Spleen (tissue), 11 donors: Measurements from ENCODE around the gene FAM240A. TPM values are rescaled to one million over a fixed set of nuclear protein-coding genes. Genes with fewer than 3 reads are reported as not detected.
"Not testable (repeated sequence)": the region's sequence is repeated elsewhere in the genome, so short reads cannot be mapped to it uniquely, and the experiment has no call there.

Experiments
- DNase-seq: peaks from one replicate; pipeline ENCODE4 v3.0.0-alpha.2; 2020
- H3K27ac ChIP-seq, 8 donors: fragments of 200-600 bp; sonication (generic) in 7 of 8; 1 replicate in 4 of 8; 2 replicates in 4 of 8; pipeline versions ENCODE4 v1.5.0 to v1.8.0; 2016 to 2021; ENCODE audit warnings: inconsistent platforms in 4 of 8, mild to moderate bottlenecking in 4 of 8, moderate library complexity in 1 of 8
- H3K27me3 ChIP-seq, 7 donors: fragments of 200-600 bp; sonication (generic) in 6 of 7; replicated peaks in 1 of 7; 1 replicate in 4 of 7; 2 replicates in 3 of 7; pipeline versions ENCODE4 v1.5.0 to v1.8.0; 2016 to 2021; ENCODE audit warnings: inconsistent platforms in 3 of 7, mild to moderate bottlenecking in 1 of 7
- H3K36me3 ChIP-seq, 6 donors: fragments of 200-600 bp; sonication (generic) in 5 of 6; 1 replicate in 4 of 6; 2 replicates in 2 of 6; pipeline versions ENCODE4 v1.5.0 to v1.8.0; 2016 to 2021; ENCODE audit warnings: inconsistent platforms in 2 of 6
- H3K4me1 ChIP-seq, 6 donors: fragments of 200-600 bp; sonication (generic) in 5 of 6; 1 replicate in 3 of 6; 2 replicates in 3 of 6; pipeline versions ENCODE4 v1.5.0 to v1.8.0; 2016 to 2021; ENCODE audit warnings: inconsistent platforms in 3 of 6
- H3K4me3 ChIP-seq, 8 donors: fragments of 200-600 bp; sonication (generic) in 7 of 8; 1 replicate in 4 of 8; 2 replicates in 4 of 8; pipeline versions ENCODE4 v1.5.0 to v1.8.0; 2016 to 2021; ENCODE audit warnings: inconsistent platforms in 4 of 8, mild to moderate bottlenecking in 4 of 8, moderate library complexity in 2 of 8
- H3K9me3 ChIP-seq, 8 donors: fragments of 200-600 bp; sonication (generic) in 7 of 8; 1 replicate in 4 of 8; 2 replicates in 4 of 8; pipeline versions ENCODE4 v1.5.0 to v1.8.0; 2016 to 2021; ENCODE audit warnings: inconsistent platforms in 4 of 8
- POLR2A ChIP-seq, 3 donors: fragments of 450-650 bp; IDR thresholded peaks; one replicate each; pipeline ENCODE4 v1.5.1; 2017; ENCODE audit warnings: antibody characterized with exemption in 3 of 3, mild to moderate bottlenecking in 1 of 3
- POLR2AphosphoS5 ChIP-seq, 3 donors: sonication (generic); formaldehyde crosslinking; IDR thresholded peaks; one replicate each; pipeline ENCODE4 v1.5.1; 2017; ENCODE audit warnings: antibody characterized with exemption in 3 of 3
- WGBS, 5 donors: extraction: QIAGEN DNeasy Blood & Tissue Kit in 3 of 5; methylation state at CpG; one replicate each; pipeline versions ENCODE4 v1.1.5 to v1.1.7; 2013 to 2018; 5-methylcytosine and 5-hydroxymethylcytosine counted together
- intact Hi-C: fragments of 100-400 bp; cut with DNase I; formaldehyde crosslinking; loops from one replicate; pipeline ENCODE4 v1.15.0; 2023; ENCODE audit warnings: low total_unique reads
- polyA plus RNA-seq, 3 donors: library from polyadenylated mRNA; stranded (reverse); fragments of 200-250 nt; gene quantifications; one replicate each; pipeline ENCODE4 v1.2.1, GENCODE V29; 2013
- total RNA-seq, 7 donors: library from RNA; depleted of rRNA in 3 of 7; stranded (reverse); fragments of >200 nt in 3 of 7; fragmentation: NEBNext Ultra II Directional in 4 of 7; extraction: Animal tissue kit (Norgen Biotek cat#: 25700) in 4 of 7; gene quantifications; one replicate each; pipeline versions ENCODE4 v1.1.0 to v1.2.1, GENCODE V29; 2016 to 2021
- TF ChIP-seq, protein P1 (sequence below), 11 experiments: fragments of 200-600 bp in 7 of 11; fragments of 450-650 bp in 4 of 11; sonication (generic) in 4 of 11; IDR thresholded peaks in 8 of 11; conservative IDR thresholded peaks in 3 of 11; 1 replicate in 7 of 11; 2 replicates in 4 of 11; pipeline versions ENCODE4 v1.4.0 to v1.8.0; 2016 to 2021; ENCODE audit warnings: antibody characterized with exemption in 11 of 11, inconsistent platforms in 4 of 11, mild to moderate bottlenecking in 1 of 11
- donor health status: healthy with polysubstance abuse.
- donor health status: DM: no; HTN: no; CAD: no; lungs with moderate emphysema.
- donor health status: DM: no; HTN: no; CAD: no.
- donor health status: Bipolar disorder and iron deficiency.
- donor health status: healthy.
- donor health status: DM: no; HTN: no; CAD: no.
- donor health status: DM: yes; HTN: yes; CAD: no.

The FAM240A gene
- total and polyA plus RNA-seq, 10 donors = 0.13 TPM; not detected in 9

DNA sequence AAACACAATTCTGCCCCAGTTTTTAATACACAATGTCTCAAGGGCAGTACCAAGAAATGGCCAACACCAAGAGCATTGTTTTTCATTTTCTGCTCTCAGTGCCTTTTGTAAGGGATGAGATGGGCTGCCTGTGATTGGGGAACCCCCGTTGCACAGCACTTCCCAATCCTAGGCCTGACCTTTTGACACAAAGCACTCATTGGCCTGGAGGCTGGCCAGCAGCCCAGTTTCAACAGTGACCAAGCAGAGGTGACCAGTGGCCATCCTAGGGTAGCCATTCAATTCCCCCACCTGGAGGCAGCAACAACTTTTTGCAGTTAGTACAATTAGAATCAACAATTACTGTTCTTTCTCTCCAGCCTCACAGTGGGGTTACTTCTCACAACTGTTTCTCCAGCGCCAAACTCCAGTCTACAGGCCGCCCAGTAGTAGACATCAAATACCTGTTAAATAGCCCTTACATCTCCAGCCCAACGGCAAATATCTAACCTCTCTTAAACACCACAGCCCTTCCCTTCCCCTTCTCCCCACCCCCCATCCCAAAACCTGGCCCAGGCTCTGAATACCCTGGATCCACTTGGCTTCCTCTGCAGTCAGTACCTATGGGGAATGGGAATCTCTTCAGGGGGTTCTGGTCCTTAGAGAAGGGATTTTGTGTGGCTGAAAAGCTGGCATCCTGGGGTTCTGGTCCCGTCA lies 37.3 kb upstream of the FAM240A start:
- WGBS, 5 donors = 72 to 87% (median 79%) methylated on average over 5 of the region's 5 CpGs
- intact Hi-C loops = no loop called here
- DNase-seq = no peak

DNA sequence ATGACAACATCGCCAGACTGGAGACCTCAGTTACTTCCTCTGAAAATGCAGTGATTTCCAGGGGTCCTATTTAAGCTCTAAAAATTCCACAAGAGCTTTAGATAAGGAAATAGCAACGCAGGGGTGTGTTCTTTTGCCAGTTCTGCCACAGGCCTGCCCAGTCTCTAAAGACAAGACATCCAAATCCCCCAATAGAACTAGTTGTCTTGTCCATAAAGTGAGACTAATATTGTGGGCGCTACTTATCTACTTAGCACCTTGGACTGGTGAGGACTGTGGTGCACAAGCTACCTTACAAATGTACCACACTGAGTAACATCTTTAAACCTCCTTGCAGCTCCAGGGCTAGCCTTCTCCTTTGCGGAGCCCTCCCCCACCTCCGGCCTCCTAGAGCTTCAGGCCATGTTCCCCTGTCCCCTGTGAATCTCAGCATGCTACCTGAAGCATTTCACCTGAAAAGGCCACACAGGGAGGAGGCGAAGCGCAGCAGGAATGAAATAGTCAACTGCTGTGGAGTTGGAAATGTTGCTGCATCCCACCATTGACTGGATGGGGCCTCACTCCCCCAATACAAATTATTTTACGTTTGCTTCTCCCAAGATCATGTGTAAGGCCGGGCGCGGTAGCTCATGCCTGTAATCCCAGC lies 36.6 kb upstream of the FAM240A start:
- H3K9me3 ChIP-seq = no peaks in the 10 kb centered on the region
- peaks cover 0 to 13% (median 0%) of the 10 kb centered on the region in 7 donors for H3K27me3 ChIP-seq
- peaks cover 0 to 29% (median 13%) of the 10 kb centered on the region in 6 donors for H3K4me1 ChIP-seq
- intact Hi-C loops = no loop called here
- TF ChIP-seq POLR2AphosphoS5 (IDR thresholded peaks at IDR 0.05) (no peak), POLR2A (IDR thresholded peaks at IDR 0.05) (no peak)
- TF ChIP-seq, protein P1, sequence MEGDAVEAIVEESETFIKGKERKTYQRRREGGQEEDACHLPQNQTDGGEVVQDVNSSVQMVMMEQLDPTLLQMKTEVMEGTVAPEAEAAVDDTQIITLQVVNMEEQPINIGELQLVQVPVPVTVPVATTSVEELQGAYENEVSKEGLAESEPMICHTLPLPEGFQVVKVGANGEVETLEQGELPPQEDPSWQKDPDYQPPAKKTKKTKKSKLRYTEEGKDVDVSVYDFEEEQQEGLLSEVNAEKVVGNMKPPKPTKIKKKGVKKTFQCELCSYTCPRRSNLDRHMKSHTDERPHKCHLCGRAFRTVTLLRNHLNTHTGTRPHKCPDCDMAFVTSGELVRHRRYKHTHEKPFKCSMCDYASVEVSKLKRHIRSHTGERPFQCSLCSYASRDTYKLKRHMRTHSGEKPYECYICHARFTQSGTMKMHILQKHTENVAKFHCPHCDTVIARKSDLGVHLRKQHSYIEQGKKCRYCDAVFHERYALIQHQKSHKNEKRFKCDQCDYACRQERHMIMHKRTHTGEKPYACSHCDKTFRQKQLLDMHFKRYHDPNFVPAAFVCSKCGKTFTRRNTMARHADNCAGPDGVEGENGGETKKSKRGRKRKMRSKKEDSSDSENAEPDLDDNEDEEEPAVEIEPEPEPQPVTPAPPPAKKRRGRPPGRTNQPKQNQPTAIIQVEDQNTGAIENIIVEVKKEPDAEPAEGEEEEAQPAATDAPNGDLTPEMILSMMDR (IDR thresholded peaks at IDR 0.05 in 8 of 11, conservative IDR thresholded peaks at IDR 0.05 in 3 of 11) = no peak
- no peaks in the 10 kb centered on the region for H3K36me3 ChIP-seq
- 88 to 93% (median 92%) methylated on average over 11 of the region's 11 CpGs for WGBS, 5 donors
- no peak overlapping the region for H3K4me3 ChIP-seq
- H3K27ac ChIP-seq = no peak overlapping the region
- no peak for DNase-seq

More for the DNA sequence above, 37.3 kb upstream of the FAM240A start:
- Histone ChIP-seq H3K4me1 (peaks cover 0 to 24% (median 13%) of the 10 kb centered on the region in 6 donors), H3K9me3 (no peaks in the 10 kb centered on the region), H3K27me3 (peaks cover 0 to 13% (median 0%) of the 10 kb centered on the region in 7 donors), H3K27ac (no peak overlapping the region), H3K4me3 (no peak overlapping the region), H3K36me3 (no peaks in the 10 kb centered on the region)
- TF ChIP-seq, protein P1 (IDR thresholded peaks at IDR 0.05 in 8 of 11, conservative IDR thresholded peaks at IDR 0.05 in 3 of 11) = no peak
- TF ChIP-seq POLR2A (IDR thresholded peaks at IDR 0.05) = no peak
- TF ChIP-seq POLR2AphosphoS5 (IDR thresholded peaks at IDR 0.05) = no peak

DNA sequence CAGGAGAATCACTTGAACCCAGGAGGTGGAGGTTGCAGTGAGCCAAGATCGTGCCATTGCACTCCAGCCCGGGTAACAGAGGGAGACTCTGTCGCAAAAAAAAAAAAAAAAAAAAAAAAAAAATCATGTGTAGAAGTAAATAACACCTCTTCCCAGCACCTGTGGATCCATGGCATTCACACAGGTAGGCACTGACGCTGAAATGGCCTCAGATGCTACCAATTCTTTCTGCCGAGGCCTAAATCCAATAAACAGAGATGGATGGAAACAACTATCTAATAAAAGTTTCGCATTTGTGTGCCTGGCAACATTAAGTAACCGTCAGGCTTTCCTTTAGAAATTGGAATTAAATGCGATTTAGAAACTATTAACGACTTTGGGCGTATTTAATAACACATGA lies 35.9 kb upstream of the FAM240A start:
- H3K27me3 ChIP-seq = peaks cover 0 to 13% (median 0%) of the 10 kb centered on the region in 7 donors
- H3K4me3 ChIP-seq = no peak overlapping the region
- H3K36me3 ChIP-seq = no peaks in the 10 kb centered on the region
- no peak for DNase-seq
- TF ChIP-seq POLR2A (IDR thresholded peaks at IDR 0.05) = no peak
- no peak for TF ChIP-seq POLR2AphosphoS5 (IDR thresholded peaks at IDR 0.05)
- TF ChIP-seq, protein P1 (IDR thresholded peaks at IDR 0.05 in 8 of 11, conservative IDR thresholded peaks at IDR 0.05 in 3 of 11) = no peak
- 70 to 89% (median 78%) methylated on average over 9 to 10 of the region's 10 CpGs for WGBS, 5 donors
- H3K9me3 ChIP-seq = no peaks in the 10 kb centered on the region
- H3K27ac ChIP-seq = peak overlapping the region in 7 of 8 donors; percentile 56 to 75 (median 71)
- intact Hi-C loops = no loop called here
- H3K4me1 ChIP-seq = peaks cover 0 to 31% (median 13%) of the 10 kb centered on the region in 6 donors

DNA sequence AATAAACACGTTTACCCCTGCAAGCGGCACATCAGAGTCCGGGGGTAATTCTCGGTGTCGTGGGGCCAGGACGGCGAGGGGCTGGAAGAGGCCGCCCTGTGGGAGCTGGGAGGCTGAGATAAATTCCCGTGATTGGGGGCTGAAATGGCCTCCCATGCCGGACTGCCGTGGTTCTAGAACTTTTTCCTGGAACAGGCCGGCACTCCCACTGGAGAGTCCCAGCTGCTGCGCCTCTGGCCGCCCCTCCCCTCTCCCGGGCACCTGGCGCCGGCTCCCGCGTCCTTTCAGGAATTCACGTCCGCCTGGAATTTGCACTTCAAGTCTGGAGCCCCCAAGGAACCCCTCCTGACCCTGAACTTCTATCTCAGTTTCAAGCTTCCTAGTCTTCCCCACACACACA lies 35.4 kb upstream of the FAM240A start:
- Histone ChIP-seq H3K27ac (peak overlapping the region; percentile 19 to 75 (median 68)), H3K36me3 (no peaks in the 10 kb centered on the region), H3K9me3 (no peaks in the 10 kb centered on the region), H3K4me3 (no peak overlapping the region), H3K4me1 (peaks cover 0 to 31% (median 13%) of the 10 kb centered on the region in 6 donors), H3K27me3 (peaks cover 0 to 13% (median 0%) of the 10 kb centered on the region in 7 donors)
- 35 to 43% (median 40%) methylated on average over 20 to 21 of the region's 21 CpGs for whole genome bisulfite sequencing, 5 donors
- no peak for DNase-seq
- TF ChIP-seq, protein P1 (IDR thresholded peaks at IDR 0.05 in 8 of 11, conservative IDR thresholded peaks at IDR 0.05 in 3 of 11) = no peak
- no peak for TF ChIP-seq POLR2A (IDR thresholded peaks at IDR 0.05)
- TF ChIP-seq POLR2AphosphoS5 (IDR thresholded peaks at IDR 0.05) = no peak
- intact Hi-C loops = no loop called here

DNA sequence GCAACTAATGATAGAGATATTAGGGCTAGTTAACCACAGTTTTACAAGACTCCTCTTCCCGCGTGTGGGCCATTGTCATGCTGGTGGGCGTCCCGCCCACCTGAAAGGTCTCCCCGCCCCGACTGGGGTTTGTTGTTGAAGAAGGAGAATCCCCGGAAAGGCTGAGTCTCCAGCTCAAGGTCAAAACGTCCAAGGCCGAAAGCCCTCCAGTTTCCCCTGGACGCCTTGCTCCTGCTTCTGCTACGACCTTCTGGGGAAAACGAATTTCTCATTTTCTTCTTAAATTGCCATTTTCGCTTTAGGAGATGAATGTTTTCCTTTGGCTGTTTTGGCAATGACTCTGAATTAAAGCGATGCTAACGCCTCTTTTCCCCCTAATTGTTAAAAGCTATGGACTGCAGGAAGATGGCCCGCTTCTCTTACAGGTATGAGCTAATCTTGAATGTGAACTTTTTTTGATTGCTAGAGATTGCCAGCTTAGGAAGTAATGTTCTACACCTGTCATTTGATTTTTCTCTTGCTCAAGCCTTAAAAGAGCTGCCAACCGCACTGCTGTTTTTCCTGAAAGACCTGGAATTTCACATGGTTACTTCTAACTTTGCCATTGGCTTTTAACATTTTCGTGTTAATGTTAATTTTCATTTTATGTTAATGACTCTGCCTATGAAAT lies 34.6 kb upstream of the FAM240A start:
- Histone ChIP-seq H3K27ac (peak overlapping the region; percentile 16 to 75 (median 68)), H3K4me1 (peaks cover 0 to 31% (median 13%) of the 10 kb centered on the region in 6 donors), H3K27me3 (peaks cover 0 to 13% (median 0%) of the 10 kb centered on the region in 7 donors), H3K4me3 (peak overlapping the region in 2 of 8 donors; percentile 1 to 60)
- DNase-seq, H3K9me3 ChIP-seq, intact Hi-C loops, H3K36me3 ChIP-seq: not testable (repeated sequence)
- 56 to 77% (median 67%) methylated on average over 15 to 18 of the region's 18 CpGs for WGBS, 5 donors
